Panc1 (cell line): ENCODE results near the gene ZNF132. TPM values are rescaled to one million over a fixed set of nuclear protein-coding genes. Genes with fewer than 3 reads are reported as not detected.

Source experiments
- microRNA-seq: library from miRNA; unstranded; fragments of <30 nt; microRNA quantifications from one replicate; pipeline ENCODE4 v1.1.0, GENCODE V29; 2020; ENCODE audit not compliant: unreplicated experiment
- total RNA-seq: library from RNA; stranded (reverse); gene quantifications from one replicate; pipeline ENCODE4 v1.2.1, GENCODE V29; 2021; ENCODE audit not compliant: unreplicated experiment

The ZNF132 gene
- total RNA-seq, 1 experiment from 2014 or later = not detected

Small RNA genes lying within 50 kb of the gene (microRNA-seq; reads per million reads assigned to microRNA genes)
- 1.3 reads per million for gene MIR4754

Other genes with a start within 250 kb of the ZNF132 start
- 48.5 TPM for gene ZNF544, start 211.2 kb downstream of the ZNF132 start, total RNA-seq
- gene ZNF8, start 161.2 kb downstream of the ZNF132 start, total RNA-seq = 12.6 TPM
- 84.0 TPM for gene ERVK3-1, start 134.8 kb downstream of the ZNF132 start, total RNA-seq
- 6.6 TPM for gene ZSCAN22, start 113.2 kb downstream of the ZNF132 start, total RNA-seq
- 47.4 TPM for gene A1BG, start 86.7 kb downstream of the ZNF132 start, total RNA-seq
- gene ZNF497, start 77.4 kb downstream of the ZNF132 start, total RNA-seq = 1.9 TPM
- 1.6 TPM for gene ZNF837, start 59.1 kb downstream of the ZNF132 start, total RNA-seq
- gene RPS5, start 52.9 kb downstream of the ZNF132 start, total RNA-seq = 1,487 TPM
- 1.6 TPM for gene RNF225, start 44.5 kb downstream of the ZNF132 start, total RNA-seq
- 29.0 TPM for gene ZNF584, start 31.5 kb downstream of the ZNF132 start, total RNA-seq
- gene ZNF324B, start 11.5 kb upstream of the ZNF132 start, total RNA-seq = 7.8 TPM
- 12.8 TPM for gene ZNF324, start 26.9 kb upstream of the ZNF132 start, total RNA-seq
- 20.7 TPM for gene ZNF446, start 36.2 kb upstream of the ZNF132 start, total RNA-seq
- 10.7 TPM for gene SLC27A5, start 71.8 kb upstream of the ZNF132 start, total RNA-seq
- gene ZBTB45, start 79.7 kb upstream of the ZNF132 start, total RNA-seq = 24.7 TPM
- 767 TPM for gene TRIM28, start 103.9 kb upstream of the ZNF132 start, total RNA-seq
- 191 TPM for gene CHMP2A, start 115.0 kb upstream of the ZNF132 start, total RNA-seq
- 189 TPM for gene UBE2M, start 118.5 kb upstream of the ZNF132 start, total RNA-seq
- gene MZF1, start 133.2 kb upstream of the ZNF132 start, total RNA-seq = 25.9 TPM